ENCODE results near the gene C12orf75.
"Not testable (repeated sequence)": the region's sequence is repeated elsewhere in the genome, so short reads cannot be mapped to it uniquely, and the experiment has no call there.

Gene C12orf75

GRCh38 chr12:105330283-105330930 lies at the start of gene C12orf75:
Gene C12orf75 (plus strand): TSS chr12:105330691. CDS start chr12:105330892, 201 bp downstream.
- DNase-seq = peak; percentile 89

GRCh38 chr12:105280966-105281693 lies 49.4 kb upstream of the C12orf75 start:
- DNase-seq = no peak

GRCh38 chr12:105281694-105282049 lies 48.8 kb upstream of the C12orf75 start:
- DNase-seq = no peak

- DNase-seq = no peak
Observed at GRCh38 chr12:105285378-105285777, 45.1 kb upstream of the C12orf75 start.

DNA sequence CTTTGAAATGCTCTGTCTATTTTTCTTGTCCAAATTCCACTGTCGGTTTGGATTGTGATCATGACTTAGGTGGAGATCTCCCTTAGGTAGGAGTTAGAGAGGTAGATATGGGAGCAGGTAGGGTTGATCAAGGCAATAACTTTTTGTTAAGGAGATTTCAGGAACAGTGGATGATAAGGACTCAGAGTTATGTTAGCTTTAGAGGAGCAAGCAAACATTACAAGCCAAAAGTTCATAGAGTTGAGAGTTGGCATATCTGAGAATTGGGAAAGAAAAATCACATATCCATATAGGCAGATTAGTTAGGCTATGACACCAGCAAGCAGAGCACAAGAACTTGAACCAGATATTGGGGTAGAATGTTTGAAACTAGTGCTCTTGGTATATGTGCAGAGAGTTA lies 43.1 kb upstream of the C12orf75 start:
- no peak for DNase-seq

GRCh38 chr12:105288311-105288996 lies 42.0 kb upstream of the C12orf75 start:
- no peak for DNase-seq

GRCh38 chr12:105289114-105289904 lies 41.2 kb upstream of the C12orf75 start:
- no peak for DNase-seq

- DNase-seq = no peak
Observed at GRCh38 chr12:105291531-105291930, 39.0 kb upstream of the C12orf75 start.

DNA sequence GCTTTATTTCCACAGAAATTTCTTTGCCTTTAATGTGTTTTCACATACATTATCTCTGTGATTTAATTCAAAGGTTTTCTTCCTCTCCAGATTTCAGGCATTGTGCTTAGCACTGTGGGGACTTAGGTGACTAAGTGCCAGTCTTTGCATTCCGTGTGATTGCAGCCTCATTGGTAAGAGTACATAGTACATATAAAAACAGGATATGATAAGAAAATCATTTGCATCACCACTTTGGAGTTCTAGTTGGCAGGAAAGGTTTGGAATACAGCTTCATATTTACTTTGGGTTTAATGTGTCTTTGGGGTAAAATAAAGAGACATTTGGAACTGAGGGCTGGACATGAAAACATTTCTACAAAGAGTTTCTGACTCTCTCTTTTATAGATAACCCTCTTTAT lies 37.8 kb upstream of the C12orf75 start:
- DNase-seq = no peak

DNA sequence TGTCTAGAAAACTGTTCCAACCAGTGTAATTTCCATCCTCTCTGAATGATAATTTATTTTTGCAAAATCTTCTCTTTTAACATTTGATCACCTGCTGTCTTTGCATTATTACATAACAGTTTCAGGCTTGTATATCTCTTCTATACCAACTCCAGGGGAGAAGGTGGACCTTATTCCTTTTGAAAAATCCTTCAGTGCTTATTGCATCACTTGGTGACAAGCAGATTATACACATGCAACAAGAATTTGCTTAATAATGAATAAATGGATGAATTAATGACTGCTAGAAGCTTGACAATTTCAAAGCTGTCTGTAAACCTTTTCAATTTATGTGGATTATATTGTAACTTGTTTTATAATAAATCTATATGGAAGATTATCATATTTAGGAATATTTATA lies 37.3 kb upstream of the C12orf75 start:
- no peak for DNase-seq

- DNase-seq = no peak
Observed at GRCh38 chr12:105294161-105294560, 36.3 kb upstream of the C12orf75 start.

- DNase-seq = no peak
Observed at GRCh38 chr12:105294886-105295479, 35.5 kb upstream of the C12orf75 start.

DNA sequence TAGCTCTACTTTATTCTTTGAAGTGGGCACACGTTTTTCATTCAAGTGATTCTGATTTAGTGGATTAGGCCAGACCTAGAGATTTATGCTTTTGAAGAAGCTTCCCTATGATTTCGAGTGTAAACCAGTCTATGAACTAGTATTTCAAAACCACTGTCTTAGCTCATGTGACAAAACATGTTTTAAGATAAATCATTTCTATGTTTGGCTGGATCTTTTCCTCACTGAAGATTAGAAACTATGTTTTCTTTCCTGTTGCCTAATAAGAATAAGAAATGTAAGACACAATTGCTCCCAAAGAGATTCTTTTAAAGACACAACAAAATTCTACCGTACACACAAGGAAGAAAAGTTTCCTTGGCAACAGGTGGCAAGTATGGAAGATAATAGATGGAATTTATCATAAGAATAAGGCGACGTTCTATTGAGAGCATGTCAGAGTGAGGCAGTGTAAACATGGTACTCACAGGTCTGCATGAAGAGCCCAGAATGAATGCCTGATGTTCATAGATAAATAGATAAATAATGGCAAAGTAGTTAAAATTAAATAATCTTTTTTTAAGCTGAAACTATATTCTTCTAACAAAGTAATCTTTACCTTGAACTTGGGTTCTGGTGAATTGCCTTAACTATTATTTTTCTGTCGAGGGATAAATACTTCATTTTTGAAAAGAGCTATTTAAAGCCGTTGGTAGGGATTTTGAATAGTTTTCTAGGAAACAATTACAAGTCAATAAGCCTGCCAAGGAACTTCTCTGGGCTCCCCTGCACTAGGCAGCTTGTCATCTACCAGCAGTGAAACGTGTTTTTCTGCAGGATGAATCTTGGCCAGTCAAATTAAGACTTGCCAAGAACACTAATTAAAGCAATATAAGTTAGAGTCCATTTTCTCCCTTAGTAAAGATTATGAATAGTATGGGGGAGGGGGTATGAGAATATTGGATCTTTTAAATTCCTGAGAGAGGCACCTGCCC lies 34.1 kb upstream of the C12orf75 start:
- DNase-seq = no peak

DNA sequence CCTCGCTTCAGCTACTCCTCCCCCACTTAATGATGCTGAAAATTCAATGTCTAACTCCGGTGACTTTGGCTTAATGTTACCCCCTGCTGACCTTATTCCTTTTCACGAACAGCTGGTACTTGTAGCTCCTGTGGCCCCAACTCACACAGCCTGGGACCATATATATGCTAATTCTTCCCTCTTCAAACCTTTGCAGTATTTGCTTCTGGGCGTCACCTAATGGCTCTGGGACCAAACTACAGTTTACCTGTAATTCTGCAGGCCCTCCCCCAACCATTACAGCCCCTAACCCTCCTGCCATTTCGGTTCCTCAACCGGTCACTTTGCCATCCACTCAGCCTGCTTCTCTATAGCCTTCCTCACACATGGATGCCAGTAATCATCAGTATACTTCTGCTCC lies 29.6 kb upstream of the C12orf75 start:
- DNase-seq = no peak

- DNase-seq = no peak
Observed at GRCh38 chr12:105301696-105302095, 28.8 kb upstream of the C12orf75 start.

GRCh38 chr12:105302986-105303385 lies 27.5 kb upstream of the C12orf75 start:
- DNase-seq = not testable (repeated sequence)

DNA sequence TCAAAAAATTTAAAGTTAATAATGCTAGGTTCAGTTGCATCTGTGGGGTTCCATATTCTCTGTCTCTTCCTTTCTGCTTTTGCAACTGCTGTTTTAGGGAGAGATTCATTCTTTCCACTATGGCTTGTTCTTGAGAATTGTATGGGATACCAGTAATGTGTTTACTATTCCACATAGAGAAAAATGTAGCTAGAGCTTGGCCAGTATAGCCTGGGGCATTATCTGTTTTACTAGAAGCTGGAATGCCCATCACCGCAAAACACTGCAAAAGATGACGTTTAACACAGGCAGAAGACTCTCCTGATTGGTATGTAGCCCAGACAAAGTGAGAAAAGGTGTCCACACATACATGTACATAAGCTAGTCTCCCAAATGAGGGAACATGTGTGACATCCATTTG lies 25.9 kb upstream of the C12orf75 start:
- not testable (repeated sequence) for DNase-seq

DNA sequence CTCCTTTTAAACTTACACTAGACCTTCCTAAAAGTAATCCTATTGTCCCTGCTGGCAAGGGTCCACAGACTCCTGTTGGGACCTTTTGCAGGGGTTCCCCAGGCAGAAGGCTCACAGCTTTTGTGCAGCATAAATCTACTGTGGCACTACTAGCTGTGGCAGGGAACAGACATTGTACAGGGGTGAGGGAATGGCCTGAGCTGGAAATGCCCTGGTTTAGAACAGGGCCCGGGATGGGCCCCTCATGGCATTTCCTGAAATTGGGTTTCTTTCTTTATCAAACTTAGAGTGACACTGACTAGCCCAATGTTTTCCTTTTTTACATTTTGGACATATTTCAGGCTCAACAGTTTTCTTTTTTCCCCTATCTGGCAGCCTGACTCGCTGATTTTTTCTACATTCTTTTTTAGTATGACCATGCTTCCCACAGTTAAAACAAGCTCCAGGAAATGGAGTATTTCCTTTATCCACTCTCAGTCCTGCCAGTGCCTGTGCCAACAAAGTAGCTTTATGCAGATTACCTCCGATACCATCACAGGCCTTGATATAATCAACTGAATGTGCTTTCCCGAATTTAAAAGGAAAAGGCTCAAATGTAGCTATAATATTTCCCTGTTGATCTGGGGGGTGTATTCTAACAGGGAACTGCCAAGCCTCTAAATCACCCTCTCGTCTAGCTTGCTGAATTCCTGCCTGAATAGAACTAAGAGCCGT lies 22.7 kb upstream of the C12orf75 start:
- not testable (repeated sequence) for DNase-seq

DNA sequence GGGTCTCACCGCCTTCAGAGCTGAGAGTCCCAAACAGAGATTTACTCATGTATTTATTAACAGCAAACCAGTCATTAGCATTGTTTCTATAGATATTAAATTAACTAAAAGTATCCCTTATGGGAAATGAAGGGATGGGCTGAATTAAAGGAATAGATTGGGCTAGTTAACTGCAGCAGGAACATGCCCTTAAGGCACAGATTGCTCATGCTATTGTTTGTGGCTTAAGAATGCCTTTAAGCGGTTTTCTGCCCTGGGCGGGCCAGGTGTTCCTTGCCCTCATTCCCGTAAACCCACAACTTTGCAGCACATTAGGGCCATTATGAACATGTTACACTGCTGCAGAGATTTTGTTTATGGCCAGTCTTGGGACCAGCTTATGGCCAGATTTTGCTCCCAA lies 21.7 kb upstream of the C12orf75 start:
- DNase-seq = not testable (repeated sequence)

GRCh38 chr12:105309384-105309783 lies 21.1 kb upstream of the C12orf75 start:
- DNase-seq = not testable (repeated sequence)
